GM21515 (cell line): ENCODE measurements around the gene ACD.
A peak's percentile ranks its signal among the peaks of the same experiment; 100 is the strongest.

Experiments
- ATAC-seq: cut with Tn5 transposase; IDR thresholded peaks from one replicate; pipeline ENCODE4 v1.9.1; 2021; ENCODE audit not compliant: unreplicated experiment

The ACD gene

GRCh38 chr16:67676516-67676915, 16.5 kb upstream of the ACD start:
- no peak for ATAC-seq

GRCh38 chr16:67675999-67676398, 15.9 kb upstream of the ACD start:
- ATAC-seq, result no peak

- ATAC-seq, result no peak
Observed at GRCh38 chr16:67675579-67675935, 15.5 kb upstream of the ACD start.

- ATAC-seq, result no peak
Observed at GRCh38 chr16:67674851-67675578, 15.0 kb upstream of the ACD start.

GRCh38 chr16:67673712-67674580, 13.9 kb upstream of the ACD start:
- no peak for ATAC-seq

- ATAC-seq, result no peak
Observed at GRCh38 chr16:67672739-67673662, 12.9 kb upstream of the ACD start.

GRCh38 chr16:67672306-67672705, 12.2 kb upstream of the ACD start:
- ATAC-seq, result no peak

GRCh38 chr16:67669499-67670101, 9.5 kb upstream of the ACD start:
- ATAC-seq, result no peak

GRCh38 chr16:67668495-67669157, 8.6 kb upstream of the ACD start:
- no peak for ATAC-seq

GRCh38 chr16:67667817-67668494, 7.9 kb upstream of the ACD start:
- peak; percentile 47 for ATAC-seq

GRCh38 chr16:67667453-67667816, 7.4 kb upstream of the ACD start:
- ATAC-seq, result no peak

GRCh38 chr16:67666559-67667452, 6.7 kb upstream of the ACD start, which contains the start of the genes C16orf86 and ENKD1:
Gene C16orf86, plus strand, starts transcription at chr16:67666814. Its CDS starts 157 bp downstream, at chr16:67666971.
Gene ENKD1, minus strand, starts transcription at chr16:67666750. Its CDS starts 308 bp downstream, at chr16:67666442.
- ATAC-seq, result peak; percentile 64

- no peak for ATAC-seq
Observed at GRCh38 chr16:67666032-67666551, 6.0 kb upstream of the ACD start.

GRCh38 chr16:67665598-67665997, 5.5 kb upstream of the ACD start:
- no peak for ATAC-seq

- ATAC-seq, result no peak
Observed at GRCh38 chr16:67664871-67665270, 4.8 kb upstream of the ACD start.

GRCh38 chr16:67664258-67664657, 4.2 kb upstream of the ACD start:
- ATAC-seq, result no peak

GRCh38 chr16:67663877-67664222, 3.8 kb upstream of the ACD start:
- no peak for ATAC-seq

GRCh38 chr16:67663151-67663876, 3.3 kb upstream of the ACD start:
- no peak for ATAC-seq
